ENCODE results near the gene MYBL2. TPM values are rescaled to one million over a fixed set of nuclear protein-coding genes. Genes with fewer than 3 reads are reported as not detected.

MYBL2 gene
- total RNA-seq, 1 donor, result 17.8 TPM

GRCh38 chr20:43715511-43715910, 48.6 kb downstream of the MYBL2 start:
- H3K4me3 ChIP-seq (ENCODE audit: low read depth, low read length), result no peak overlapping the region
- TF ChIP-seq, protein P1, sequence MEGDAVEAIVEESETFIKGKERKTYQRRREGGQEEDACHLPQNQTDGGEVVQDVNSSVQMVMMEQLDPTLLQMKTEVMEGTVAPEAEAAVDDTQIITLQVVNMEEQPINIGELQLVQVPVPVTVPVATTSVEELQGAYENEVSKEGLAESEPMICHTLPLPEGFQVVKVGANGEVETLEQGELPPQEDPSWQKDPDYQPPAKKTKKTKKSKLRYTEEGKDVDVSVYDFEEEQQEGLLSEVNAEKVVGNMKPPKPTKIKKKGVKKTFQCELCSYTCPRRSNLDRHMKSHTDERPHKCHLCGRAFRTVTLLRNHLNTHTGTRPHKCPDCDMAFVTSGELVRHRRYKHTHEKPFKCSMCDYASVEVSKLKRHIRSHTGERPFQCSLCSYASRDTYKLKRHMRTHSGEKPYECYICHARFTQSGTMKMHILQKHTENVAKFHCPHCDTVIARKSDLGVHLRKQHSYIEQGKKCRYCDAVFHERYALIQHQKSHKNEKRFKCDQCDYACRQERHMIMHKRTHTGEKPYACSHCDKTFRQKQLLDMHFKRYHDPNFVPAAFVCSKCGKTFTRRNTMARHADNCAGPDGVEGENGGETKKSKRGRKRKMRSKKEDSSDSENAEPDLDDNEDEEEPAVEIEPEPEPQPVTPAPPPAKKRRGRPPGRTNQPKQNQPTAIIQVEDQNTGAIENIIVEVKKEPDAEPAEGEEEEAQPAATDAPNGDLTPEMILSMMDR (IDR thresholded peaks at IDR 0.05; ENCODE audit: insufficient read depth, low read length), result no peak
- DNase-seq (ENCODE audit: low read depth), result no peak

GRCh38 chr20:43716123-43716522, 49.2 kb downstream of the MYBL2 start:
- no peak for DNase-seq (ENCODE audit: low read depth)
- no peak overlapping the region for H3K4me3 ChIP-seq (ENCODE audit: low read depth, low read length)
- TF ChIP-seq, protein P1 (IDR thresholded peaks at IDR 0.05; ENCODE audit: insufficient read depth, low read length), result no peak

DNA sequence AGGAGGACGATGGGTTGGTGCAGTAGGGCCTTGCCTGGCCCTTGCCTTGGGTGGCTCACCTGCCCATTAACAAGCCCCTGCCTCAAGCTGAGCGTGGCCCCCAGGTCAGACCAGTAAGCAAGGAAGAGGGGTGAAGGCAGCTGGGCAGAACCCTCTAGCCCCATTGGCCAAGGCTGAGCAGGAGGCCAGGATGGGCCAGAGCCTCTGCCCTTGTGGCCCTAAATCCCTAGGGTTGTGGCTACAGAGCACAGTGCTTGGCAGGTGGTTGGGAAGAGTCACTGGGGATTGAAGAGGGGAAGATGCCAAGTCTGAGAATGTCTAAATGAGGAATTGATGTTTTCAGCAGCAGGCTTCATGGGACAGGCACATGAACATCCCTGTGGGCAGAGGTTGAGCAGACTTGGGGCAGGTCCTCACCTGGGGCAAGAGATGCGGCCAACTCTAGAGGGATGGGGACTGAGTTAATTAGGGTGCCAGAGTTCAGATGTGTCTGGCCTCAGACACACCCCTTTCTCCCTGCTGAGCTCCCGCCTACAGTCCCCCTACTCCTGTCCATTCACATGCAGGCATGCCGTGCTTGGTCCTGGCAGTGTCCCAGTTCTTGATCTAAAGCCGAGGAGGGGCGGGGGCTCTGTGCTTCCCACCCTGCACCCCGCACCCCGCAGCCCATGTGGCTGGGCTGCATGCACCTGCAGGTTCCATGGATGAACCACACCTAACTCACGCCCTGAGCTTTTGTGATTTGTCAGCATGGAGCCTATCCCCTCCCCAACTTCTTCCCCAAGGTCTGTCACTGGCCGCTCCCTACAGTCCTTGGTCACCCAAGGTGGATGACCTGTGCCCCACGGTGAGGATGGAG, 50.1 kb downstream of the MYBL2 start:
- DNase-seq (ENCODE audit: low read depth), result no peak
- TF ChIP-seq, protein P1 (IDR thresholded peaks at IDR 0.05; ENCODE audit: insufficient read depth, low read length), result no peak
- H3K4me3 ChIP-seq (ENCODE audit: low read depth, low read length), result no peak overlapping the region

GRCh38 chr20:43717616-43717995, 50.7 kb downstream of the MYBL2 start:
- no peak overlapping the region for H3K4me3 ChIP-seq (ENCODE audit: low read depth, low read length)
- TF ChIP-seq, protein P1 (IDR thresholded peaks at IDR 0.05; ENCODE audit: insufficient read depth, low read length), result no peak

GRCh38 chr20:43720007-43720406, 53.1 kb downstream of the MYBL2 start:
- DNase-seq (ENCODE audit: low read depth), result no peak
- TF ChIP-seq, protein P1 (IDR thresholded peaks at IDR 0.05; ENCODE audit: insufficient read depth, low read length), result no peak
- no peak overlapping the region for H3K4me3 ChIP-seq (ENCODE audit: low read depth, low read length)

More at GRCh38 chr20:43717616-43717995, 50.7 kb downstream of the MYBL2 start:
- no peak for DNase-seq (ENCODE audit: low read depth)

- DNase-seq (ENCODE audit: low read depth), result no peak
- H3K4me3 ChIP-seq (ENCODE audit: low read depth, low read length), result no peak overlapping the region
- TF ChIP-seq, protein P1 (IDR thresholded peaks at IDR 0.05; ENCODE audit: insufficient read depth, low read length), result no peak
These were observed 54.1 kb downstream of the MYBL2 start for GRCh38 chr20:43721097-43721428.

Data from fibroblast of the aortic adventitia (primary cell).